Peyer's patch (tissue), 4 donors: ENCODE results near the gene PPP1R37.

ENCODE experiments used
- POLR2A ChIP-seq, 2 donors: fragments of 450-650 bp; IDR thresholded peaks; one replicate each; pipeline ENCODE4 v1.5.1; 2017; ENCODE audit warnings: antibody characterized with exemption in 2 of 2, mild to moderate bottlenecking in 2 of 2, moderate library complexity in 2 of 2
- TF ChIP-seq, protein P1 (sequence below), 6 experiments: fragments of 450-650 bp in 4 of 6; fragments of 200-600 bp in 2 of 6; sonication (generic) in 1 of 6; IDR thresholded peaks; one replicate each; pipeline ENCODE4 v1.5.1; 2017 to 2019; ENCODE audit warnings: antibody characterized with exemption in 6 of 6, mild to moderate bottlenecking in 3 of 6, moderate library complexity in 1 of 6

DNA sequence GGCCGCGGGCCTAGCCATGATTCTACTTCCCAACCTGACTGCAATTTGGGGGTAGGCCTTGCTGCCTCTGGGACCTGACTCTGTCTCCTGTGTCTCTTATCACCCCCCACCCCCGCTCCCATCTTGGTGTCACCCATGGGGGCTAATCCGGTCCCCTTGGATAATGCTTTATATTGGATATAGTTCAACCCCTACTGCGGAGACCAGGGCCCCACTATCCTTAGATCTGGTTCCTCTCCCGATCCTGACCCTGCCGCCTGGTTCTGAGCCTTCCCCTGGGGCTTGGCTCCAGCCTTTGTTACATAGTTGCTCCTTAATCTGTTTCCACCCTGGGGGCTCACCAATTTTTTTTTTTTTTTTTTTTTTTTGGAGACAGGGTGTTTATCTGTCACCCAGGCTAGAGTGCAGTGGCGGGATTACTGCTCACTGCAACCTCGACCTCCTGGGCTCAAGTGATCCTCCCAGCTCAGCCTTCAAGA is 87.0 kb downstream of the PPP1R37 start:
- TF ChIP-seq, protein P1, sequence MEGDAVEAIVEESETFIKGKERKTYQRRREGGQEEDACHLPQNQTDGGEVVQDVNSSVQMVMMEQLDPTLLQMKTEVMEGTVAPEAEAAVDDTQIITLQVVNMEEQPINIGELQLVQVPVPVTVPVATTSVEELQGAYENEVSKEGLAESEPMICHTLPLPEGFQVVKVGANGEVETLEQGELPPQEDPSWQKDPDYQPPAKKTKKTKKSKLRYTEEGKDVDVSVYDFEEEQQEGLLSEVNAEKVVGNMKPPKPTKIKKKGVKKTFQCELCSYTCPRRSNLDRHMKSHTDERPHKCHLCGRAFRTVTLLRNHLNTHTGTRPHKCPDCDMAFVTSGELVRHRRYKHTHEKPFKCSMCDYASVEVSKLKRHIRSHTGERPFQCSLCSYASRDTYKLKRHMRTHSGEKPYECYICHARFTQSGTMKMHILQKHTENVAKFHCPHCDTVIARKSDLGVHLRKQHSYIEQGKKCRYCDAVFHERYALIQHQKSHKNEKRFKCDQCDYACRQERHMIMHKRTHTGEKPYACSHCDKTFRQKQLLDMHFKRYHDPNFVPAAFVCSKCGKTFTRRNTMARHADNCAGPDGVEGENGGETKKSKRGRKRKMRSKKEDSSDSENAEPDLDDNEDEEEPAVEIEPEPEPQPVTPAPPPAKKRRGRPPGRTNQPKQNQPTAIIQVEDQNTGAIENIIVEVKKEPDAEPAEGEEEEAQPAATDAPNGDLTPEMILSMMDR (IDR thresholded peaks at IDR 0.05): no peak
- TF ChIP-seq POLR2A (IDR thresholded peaks at IDR 0.05): no peak
